TTC549 (cell line): ENCODE results near the gene MATN1.
"Not testable (repeated sequence)": the region's sequence is repeated elsewhere in the genome, so short reads cannot be mapped to it uniquely, and the experiment has no call there.

Experiments
- FAIRE-seq: peaks from 2 replicates; lab custom pipeline; 2012; peaks lifted over from hg19 to GRCh38; lab: Jason Lieb, UNC

MATN1 gene

DNA sequence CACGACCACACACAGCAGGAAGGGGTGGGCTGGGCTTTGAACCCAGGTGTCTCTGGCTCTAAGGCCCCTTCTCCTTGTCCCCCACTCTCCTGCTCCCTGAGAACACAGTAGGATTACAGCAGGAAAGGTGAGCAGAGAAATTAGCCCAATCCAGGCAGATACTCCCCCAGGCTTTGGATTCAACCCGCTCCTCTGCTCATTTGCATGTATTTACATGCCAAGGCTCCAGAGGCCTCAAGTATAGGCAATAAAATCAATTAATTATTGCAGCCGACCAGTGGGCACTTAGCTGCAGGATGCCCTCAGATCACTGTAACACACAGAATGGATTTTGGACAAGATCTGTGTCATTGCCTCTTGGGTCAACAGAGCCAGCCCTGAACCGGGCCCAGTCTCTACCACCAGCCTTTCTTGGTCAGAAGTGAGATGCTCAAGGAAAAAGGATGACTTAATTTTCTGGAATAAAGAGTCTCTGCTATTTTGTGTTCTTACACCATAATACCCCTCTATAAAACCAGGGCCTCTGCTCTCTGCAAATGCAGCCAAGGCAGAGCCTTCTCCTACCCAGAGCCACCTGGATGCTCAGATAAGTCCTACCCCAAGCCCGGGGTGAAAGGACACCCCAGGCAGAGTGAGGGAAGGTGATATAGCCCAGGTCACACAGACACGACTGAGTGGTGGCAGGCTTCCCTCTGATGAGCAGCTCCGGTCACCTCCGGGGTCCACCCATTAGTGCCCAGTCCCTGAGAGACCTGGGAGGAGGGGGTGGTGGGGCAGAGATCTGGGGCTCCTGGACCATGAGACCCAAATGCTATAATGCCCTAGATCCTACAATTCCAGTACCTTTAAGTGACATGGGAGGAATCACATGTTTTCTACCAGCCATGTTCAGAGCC, 28.9 kb downstream of the MATN1 start:
- no peak for FAIRE-seq

GRCh38 chr1:30693822-30694221, 29.6 kb downstream of the MATN1 start:
- FAIRE-seq = no peak

- no peak for FAIRE-seq
These were observed 30.0 kb downstream of the MATN1 start for GRCh38 chr1:30693366-30693765.

GRCh38 chr1:30692948-30693301, 30.5 kb downstream of the MATN1 start:
- FAIRE-seq = no peak

- FAIRE-seq = no peak
These were observed 31.0 kb downstream of the MATN1 start for GRCh38 chr1:30692201-30692947.

DNA sequence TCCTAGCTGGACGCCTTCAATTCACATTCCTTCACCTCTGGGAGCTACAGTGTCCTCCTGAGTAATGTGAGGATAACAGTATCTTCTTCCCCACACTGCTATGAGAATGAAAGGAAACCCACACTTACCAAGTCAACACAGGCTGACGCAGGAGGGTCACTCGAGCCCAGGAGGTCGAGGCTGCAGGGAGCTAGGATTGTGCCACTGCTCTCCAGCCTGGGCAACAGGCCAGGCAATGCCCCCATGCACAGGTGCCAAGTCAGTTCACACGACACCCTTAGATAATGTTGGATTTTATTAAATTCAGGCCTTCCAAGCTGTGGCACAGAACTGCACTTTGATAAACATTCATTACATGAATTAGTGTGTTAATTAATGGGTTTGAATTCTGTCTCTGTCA, 31.9 kb downstream of the MATN1 start:
- no peak for FAIRE-seq

GRCh38 chr1:30689901-30690645, 33.3 kb downstream of the MATN1 start:
- FAIRE-seq = no peak

- no peak for FAIRE-seq
These were observed 34.2 kb downstream of the MATN1 start for GRCh38 chr1:30688920-30689794.

- FAIRE-seq = not testable (repeated sequence)
These were observed 34.9 kb downstream of the MATN1 start for GRCh38 chr1:30688516-30688915.

DNA sequence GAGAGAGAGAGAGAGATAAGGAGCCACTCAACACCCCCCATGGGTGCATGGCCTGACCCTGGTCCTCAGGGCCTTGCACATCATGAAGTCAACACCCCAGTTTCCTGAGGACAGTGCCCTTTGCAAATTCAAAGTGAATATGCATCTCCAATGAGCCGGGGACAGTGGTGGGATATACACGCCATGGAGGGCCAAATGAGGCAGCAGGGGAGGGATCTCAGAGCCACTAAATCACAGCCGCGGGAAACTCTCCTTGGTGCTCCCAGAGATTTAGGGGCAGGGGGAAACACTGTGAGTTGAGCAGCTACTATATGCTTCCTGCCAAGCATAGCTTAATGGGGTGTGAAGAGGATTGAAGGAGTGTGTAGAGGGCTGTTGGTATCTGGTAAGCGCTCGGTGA, 35.5 kb downstream of the MATN1 start:
- no peak for FAIRE-seq

- no peak for FAIRE-seq
These were observed 37.0 kb downstream of the MATN1 start for GRCh38 chr1:30686236-30686935.

DNA sequence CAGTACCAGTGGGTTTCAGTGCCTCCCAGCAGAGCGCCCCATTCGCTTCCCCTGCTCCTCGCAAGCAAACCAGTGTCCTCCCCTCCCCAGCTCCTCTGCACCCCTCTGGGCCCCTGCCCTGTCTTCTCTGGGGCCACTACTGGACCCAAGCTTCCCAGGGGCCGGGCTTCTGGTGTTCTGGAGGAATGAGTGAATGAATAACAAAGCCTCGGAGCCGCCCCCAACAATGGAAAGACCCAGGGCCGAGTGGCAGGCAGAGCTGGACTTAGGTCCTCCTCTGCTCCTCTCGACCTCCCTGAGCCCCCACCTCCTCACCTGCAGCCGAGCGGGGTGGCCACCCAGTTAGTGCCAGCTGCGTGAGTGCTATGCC, 37.6 kb downstream of the MATN1 start:
- no peak for FAIRE-seq

GRCh38 chr1:30684881-30685795, 38.2 kb downstream of the MATN1 start:
- no peak for FAIRE-seq

DNA sequence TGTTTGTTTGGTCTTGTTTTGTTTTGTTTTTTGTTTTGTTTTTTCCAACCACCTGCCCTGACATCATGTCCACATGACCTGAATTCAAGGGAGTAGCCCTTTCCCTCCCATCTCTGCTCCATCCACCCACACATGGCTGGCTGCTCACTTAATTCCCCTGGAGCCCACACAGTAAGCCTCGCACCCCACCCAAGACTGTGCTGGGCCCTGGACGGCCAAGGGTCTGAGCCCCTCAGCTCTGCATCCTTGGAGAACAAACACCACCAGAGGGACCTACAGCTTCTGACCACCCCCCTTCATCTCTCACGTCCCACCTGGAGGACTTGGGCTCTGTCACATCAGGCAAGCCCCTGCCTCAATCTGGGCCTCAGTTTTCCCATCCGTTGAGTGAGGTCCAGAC, 39.1 kb downstream of the MATN1 start:
- FAIRE-seq = no peak

DNA sequence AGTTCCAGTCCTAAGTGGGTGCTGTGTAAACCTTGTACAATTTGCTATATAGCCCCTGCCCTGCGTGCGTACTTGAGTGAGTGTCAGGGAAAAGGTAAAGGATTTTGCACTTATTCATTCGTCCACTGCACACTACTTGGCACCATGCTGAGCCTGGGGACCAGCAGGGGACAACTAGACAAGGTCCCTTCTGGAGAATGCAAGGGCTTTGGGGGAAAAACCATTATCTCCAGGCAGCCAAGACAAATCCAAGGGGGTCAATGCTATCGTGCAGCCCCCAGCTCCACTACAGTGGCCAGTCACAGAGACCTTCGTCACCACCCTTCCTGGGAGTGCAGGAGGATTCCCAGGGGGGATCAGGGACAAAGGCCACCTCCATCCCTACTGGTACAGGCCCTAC, 39.7 kb downstream of the MATN1 start:
- no peak for FAIRE-seq

- no peak for FAIRE-seq
These were observed 40.7 kb downstream of the MATN1 start for GRCh38 chr1:30682396-30683275.

DNA sequence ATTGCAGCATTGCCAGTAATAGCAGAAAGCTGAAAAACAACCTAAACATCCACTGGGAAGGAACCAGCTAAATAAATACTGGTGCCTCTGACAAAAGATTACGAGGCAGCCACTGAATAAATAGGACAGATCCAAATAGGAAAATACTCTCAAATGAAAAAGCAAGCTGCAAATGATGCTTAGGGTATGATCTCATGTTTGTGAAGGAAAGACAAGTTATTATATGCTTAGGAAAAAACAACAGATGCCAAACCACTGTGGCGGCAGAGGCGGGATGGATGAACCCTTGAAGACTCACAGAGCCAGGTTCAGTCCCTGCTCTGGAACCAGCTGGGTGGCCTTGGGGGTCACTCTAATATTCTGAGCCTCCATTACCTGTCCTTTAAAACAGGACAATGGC, 41.6 kb downstream of the MATN1 start:
- FAIRE-seq = no peak

DNA sequence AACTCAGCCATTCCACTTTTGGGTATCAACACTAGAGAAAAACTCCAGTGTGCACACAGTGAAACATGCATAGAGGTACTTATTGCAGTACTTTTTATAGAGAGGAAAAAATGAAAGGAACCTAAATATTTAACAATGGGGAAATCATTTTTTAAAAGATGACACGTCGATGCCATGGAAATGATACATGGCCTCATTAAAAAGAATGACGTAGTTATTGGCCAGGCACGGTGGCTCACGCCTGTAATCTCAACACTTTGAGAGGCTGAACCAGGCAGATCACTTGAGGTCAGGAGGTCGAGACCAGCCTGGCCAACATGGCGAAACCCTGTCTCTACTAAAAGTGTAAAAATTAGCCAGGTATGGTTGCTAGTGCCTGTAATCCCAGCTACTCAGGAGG, 42.5 kb downstream of the MATN1 start:
- no peak for FAIRE-seq

- FAIRE-seq = no peak
These were observed 43.0 kb downstream of the MATN1 start for GRCh38 chr1:30680429-30680828.
